A549 (cell line): Measurements from ENCODE around the gene HLA-DQB2.

ENCODE experiments used
- CEBPB ChIP-seq, 2 experiments: fragments of >200 bp in 1 of 2; sonication (Bioruptor Twin) in 1 of 2; formaldehyde crosslinking in 1 of 2; IDR thresholded peaks; 2 replicates each; pipeline ENCODE4 v1.6.1; 2012 to 2016
- CHD4 ChIP-seq: fragments of 200-600 bp; sonication (generic); IDR thresholded peaks from 2 replicates; pipeline ENCODE4 v1.6.1; 2016; ENCODE audit warnings: antibody characterized with exemption, mild to moderate bottlenecking, borderline replicate concordance
- POLR2A ChIP-seq: IDR thresholded peaks from 2 replicates; pipeline ENCODE4 v1.6.1; 2012; ENCODE audit warnings: mild to moderate bottlenecking, low read length
- RFX5 ChIP-seq: fragments of 450-650 bp; IDR thresholded peaks from 2 replicates; pipeline ENCODE4 v1.7.1; 2014; ENCODE audit warnings: antibody characterized with exemption, mild to moderate bottlenecking, moderate library complexity
- USF2 ChIP-seq: fragments of 450-650 bp; IDR thresholded peaks from 2 replicates; pipeline ENCODE4 v1.6.1; 2014; ENCODE audit warnings: antibody characterized with exemption
- TF ChIP-seq, protein P1 (sequence below): fragments of >200 bp; sonication (Bioruptor Twin); formaldehyde crosslinking; IDR thresholded peaks from 3 replicates; pipeline ENCODE4 v1.5.1; 2016

DNA sequence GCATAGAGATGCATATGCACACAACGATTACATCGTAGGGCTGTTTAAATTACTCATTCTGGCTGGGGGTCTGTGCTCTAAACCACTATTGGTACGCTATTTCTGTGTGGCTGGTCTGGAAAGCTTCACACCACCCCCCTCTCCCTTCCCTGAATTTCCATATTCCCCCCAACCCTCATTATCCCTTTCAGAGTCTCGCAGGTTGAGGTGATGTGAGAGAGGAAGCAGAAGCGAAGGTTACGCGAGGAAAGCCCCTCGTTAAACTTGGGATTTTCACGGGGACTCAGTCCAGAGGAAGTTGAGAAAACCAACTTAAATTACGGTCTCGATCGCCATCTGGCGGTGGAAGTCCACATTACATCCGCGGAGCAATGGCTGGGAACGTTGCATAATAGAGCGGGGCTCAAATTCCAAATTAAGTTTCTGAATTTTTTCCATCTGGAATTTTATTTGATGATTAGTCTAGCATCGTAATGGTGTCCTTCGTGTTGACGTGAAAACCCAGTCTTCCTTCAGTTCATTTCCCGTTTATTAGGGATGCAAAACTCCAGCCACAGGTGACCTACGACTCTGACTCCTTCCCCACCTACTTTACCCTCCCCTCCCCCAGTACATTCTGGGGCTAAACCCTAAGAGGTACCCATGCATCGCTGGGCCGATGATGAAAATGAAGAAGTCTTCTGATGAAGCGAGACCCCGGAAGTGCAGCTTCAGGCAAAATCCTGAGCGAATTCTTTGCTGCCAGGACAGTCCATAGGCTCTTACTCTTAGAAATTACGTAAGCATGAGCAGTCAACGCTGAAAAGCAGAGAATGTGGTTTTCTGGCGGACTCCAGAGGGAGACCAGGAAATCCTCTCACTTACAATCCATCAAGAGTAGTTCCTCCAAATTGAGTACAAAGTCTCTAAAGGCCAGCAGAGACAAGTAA lies 33.8 kb upstream of the HLA-DQB2 start:
- TF ChIP-seq USF2, result no peak
- no peak for TF ChIP-seq POLR2A
- TF ChIP-seq RFX5, result no peak
- TF ChIP-seq, protein P1, sequence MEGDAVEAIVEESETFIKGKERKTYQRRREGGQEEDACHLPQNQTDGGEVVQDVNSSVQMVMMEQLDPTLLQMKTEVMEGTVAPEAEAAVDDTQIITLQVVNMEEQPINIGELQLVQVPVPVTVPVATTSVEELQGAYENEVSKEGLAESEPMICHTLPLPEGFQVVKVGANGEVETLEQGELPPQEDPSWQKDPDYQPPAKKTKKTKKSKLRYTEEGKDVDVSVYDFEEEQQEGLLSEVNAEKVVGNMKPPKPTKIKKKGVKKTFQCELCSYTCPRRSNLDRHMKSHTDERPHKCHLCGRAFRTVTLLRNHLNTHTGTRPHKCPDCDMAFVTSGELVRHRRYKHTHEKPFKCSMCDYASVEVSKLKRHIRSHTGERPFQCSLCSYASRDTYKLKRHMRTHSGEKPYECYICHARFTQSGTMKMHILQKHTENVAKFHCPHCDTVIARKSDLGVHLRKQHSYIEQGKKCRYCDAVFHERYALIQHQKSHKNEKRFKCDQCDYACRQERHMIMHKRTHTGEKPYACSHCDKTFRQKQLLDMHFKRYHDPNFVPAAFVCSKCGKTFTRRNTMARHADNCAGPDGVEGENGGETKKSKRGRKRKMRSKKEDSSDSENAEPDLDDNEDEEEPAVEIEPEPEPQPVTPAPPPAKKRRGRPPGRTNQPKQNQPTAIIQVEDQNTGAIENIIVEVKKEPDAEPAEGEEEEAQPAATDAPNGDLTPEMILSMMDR, result peak; percentile 67
- peak; percentile 44 to 84; a peak in 3 of 4 replicates for TF ChIP-seq CEBPB (IDR thresholded peaks at IDR 0.05)
- TF ChIP-seq CHD4, result no peak
